ENCODE measurements around the gene DOCK10. TPM values are rescaled to one million over a fixed set of nuclear protein-coding genes. Genes with fewer than 3 reads are reported as not detected.

Gene DOCK10
- total RNA-seq, 1 donor from 2014 or later = 205 TPM

DNA sequence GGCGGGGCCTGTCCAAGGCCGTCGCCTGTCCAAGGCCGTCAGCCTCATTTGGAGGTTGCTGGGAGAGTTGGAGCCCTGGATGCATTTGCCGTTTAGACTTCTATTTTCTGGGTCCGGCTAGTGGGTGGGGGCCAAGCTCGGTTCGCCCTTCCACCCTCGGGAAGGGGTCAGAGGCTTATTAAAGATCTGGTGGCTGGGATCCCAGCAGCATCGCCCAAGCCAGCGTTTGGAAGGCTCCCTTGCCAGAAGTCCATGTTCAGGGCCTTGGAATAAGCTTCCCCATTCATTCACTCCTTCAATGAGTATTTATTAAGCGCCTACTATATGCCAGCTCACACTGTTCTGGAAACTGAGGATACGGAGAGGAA, 516 bp upstream of the DOCK10 start:
- intact Hi-C loops (cut with micrococcal nuclease) = loop anchor here (5.0 to 10.0 kb wide), 3 partner anchors 455 to 1795 kb away; partner anchors contain the start of genes CUL3, IRS1 and RHBDD1

DNA sequence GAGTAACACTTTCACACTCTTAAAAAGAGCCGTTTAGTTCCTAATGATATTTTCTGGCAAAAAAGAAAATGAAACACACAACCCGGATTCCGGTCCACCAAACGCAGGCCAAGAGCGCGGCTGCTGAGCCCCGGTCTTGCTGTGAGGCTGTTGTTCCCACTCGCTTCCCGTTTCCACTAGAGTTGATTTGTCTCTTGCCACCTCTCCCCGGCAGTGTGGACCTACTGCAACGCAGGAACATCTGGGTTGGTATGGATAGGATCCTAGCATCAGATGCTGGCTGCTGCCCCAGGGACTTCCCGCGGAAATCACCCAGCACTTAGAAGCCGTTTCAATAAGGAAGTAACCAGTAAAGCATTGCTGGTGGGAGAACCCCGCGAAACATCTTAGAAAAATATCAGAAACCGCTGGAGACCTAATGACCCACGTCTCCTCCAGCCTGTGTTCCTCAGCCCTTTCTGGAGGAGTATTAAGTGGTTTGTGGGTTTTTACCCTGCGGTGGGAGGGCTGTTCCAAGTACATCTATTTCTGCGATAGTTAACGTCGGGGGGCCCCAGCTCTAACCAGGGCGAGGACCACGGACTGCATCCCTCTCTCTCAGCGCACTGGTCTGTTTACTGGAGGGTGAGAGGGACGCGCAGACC, 939 bp downstream of the DOCK10 start:
- intact Hi-C loops (cut with micrococcal nuclease) = loop anchor here (1.0 to 10.0 kb wide), 10 partner anchors 11 to 1796 kb away; partner anchors contain the start of genes CUL3, IRS1 and RHBDD1

- intact Hi-C loops (cut with micrococcal nuclease) = loop anchor here (1.0 to 10.0 kb wide), 10 partner anchors 11 to 1796 kb away; partner anchors contain the start of genes CUL3, IRS1 and RHBDD1
These were observed 1.4 kb downstream of the DOCK10 start for GRCh38 chr2:225040856-225041206.

- intact Hi-C loops (cut with micrococcal nuclease) = loop anchor here (2.0 to 10.0 kb wide), 5 partner anchors 17 to 1797 kb away; partner anchors contain the start of genes CUL3, IRS1 and RHBDD1
These were observed 2.1 kb downstream of the DOCK10 start for GRCh38 chr2:225040142-225040541.

GRCh38 chr2:225038231-225038523, 4.1 kb downstream of the DOCK10 start:
- intact Hi-C loops (cut with micrococcal nuclease) = no loop called here

- intact Hi-C loops (cut with micrococcal nuclease) = no loop called here
These were observed 4.6 kb downstream of the DOCK10 start for GRCh38 chr2:225037415-225038230.

- intact Hi-C loops (cut with micrococcal nuclease) = no loop called here
These were observed 5.8 kb downstream of the DOCK10 start for GRCh38 chr2:225036431-225036830.

DNA sequence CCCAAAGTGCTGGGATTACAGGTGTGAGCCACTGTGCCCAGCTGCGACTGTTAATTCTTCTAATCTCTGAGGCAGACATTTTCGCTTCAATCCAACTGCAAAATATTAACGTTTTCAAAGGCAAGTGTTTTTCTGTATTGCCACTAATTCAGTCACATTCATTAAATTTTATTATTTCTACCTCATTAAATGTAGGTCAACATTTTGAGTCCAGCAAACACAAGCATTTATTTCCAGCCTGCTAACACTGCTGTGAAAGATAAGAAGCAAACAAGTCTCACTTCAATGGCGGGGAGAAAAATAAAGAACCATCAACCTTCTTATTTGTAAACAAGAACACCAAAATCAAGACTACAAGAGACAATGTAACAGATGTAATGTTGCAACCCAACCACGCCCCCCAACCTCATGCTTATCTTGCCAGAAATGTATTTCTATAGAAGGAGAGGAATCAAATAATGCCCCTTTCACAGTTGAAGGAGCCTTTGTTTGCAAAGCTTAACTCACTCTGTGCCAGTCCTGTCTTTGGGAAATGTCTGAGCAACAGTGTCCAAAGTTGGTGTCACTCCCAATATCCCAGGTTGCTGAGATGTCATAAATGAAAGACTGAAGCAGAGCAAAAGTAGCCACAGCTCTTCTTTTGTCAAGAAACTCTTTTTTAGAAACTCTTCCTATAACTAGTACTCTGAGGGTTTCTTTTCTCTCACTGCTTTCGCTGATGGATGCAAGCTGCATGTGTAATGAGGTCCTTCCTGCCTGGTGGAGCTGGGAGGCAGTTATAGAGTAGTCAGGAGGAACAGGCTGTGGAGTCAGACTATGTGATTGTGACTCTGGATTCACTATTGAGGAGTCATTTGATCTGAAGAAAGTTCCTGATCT, 8.6 kb downstream of the DOCK10 start:
- intact Hi-C loops (cut with micrococcal nuclease) = loop anchor here (5.0 kb wide), 1 partner anchor 34 kb away; no protein-coding TSS in a partner anchor

DNA sequence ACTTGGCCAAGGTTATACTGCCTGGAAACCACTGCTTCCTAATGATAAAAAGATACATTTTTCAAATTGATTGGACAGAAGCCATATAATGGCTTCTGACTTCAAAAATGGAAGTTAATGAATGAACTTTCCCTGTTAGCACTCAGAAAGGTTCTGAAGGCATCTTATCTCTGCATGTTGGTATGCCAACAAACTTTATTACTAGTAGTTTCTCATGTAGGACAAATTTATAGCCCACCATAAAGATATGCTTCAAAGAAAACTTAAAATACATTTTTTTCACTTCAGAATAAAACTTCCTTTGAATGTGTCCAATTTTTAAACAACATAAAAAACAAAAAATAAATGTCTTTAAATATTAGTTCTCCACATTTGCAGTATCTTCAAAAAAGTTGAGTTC, 10.0 kb downstream of the DOCK10 start:
- intact Hi-C loops (cut with micrococcal nuclease) = loop anchor here (5.0 kb wide), 1 partner anchor 35 kb away; no protein-coding TSS in a partner anchor

- intact Hi-C loops (cut with micrococcal nuclease) = loop anchor here (2.0 to 5.0 kb wide), 2 partner anchors 21 to 36 kb away; no protein-coding TSS in a partner anchor
These were observed 10.7 kb downstream of the DOCK10 start for GRCh38 chr2:225031599-225031998.

DNA sequence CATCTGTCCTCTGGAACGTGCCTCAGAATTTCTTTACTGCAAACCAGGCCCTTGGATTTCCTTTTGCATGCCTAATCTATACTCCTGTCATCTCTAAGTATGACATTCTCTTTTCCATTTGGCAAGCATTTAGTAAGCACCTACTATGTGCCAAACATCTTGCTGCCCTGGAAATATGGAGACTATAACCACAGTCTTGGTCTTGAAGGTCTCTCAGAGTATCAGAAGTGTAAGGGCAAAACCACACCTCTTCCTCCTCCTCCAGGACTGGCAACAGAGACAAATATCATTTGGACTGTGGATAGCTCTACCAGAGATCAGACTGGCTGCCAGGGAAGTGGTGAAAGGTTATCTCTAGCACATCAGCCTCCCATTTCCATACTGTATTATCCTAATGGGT, 11.4 kb downstream of the DOCK10 start:
- intact Hi-C loops (cut with micrococcal nuclease) = loop anchor here (1.0 to 5.0 kb wide), 3 partner anchors 10 to 36 kb away; no protein-coding TSS in a partner anchor

DNA sequence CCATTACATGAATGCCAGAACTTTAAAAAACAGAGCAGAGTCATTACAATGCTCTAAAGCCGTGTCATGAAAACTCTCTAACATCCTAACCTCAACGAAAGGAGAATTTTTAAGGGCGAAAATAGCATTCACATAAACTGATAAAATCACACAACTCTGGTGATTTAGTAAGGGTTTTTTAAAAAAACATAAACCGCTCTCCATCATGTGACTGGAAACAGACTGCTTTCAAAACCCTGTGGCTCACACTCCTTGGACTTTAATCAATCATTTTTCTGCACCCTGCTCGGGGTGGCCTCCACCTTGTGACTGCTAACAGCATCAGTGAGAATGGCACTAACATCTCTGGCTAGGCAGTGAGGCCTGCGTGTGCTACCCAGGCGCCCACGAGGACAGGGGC, 12.1 kb downstream of the DOCK10 start:
- intact Hi-C loops (cut with micrococcal nuclease) = loop anchor here (1.0 to 5.0 kb wide), 3 partner anchors 11 to 37 kb away; no protein-coding TSS in a partner anchor

DNA sequence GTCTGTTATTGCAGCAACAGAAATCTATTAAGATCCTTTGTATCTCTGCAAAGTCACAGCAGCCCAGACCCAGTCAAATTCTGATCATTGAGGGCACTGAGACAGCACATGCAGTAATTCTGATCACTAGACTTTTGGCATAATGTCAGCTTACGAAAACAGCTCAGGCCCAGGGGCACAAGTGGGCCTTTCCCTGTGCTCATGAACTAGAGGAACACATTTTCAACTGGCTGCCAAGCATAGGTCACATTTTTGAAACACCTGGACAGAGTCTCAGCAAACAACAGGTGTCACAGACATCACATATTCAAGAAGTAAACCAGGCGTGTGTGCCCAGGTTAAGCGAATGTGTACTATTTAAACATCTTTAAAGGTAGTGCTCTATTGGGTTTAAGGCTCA, 13.7 kb downstream of the DOCK10 start:
- intact Hi-C loops (cut with micrococcal nuclease) = no loop called here

- intact Hi-C loops (cut with micrococcal nuclease) = loop anchor here (2.0 kb wide), 1 partner anchor 16 kb away; no protein-coding TSS in a partner anchor
These were observed 15.1 kb downstream of the DOCK10 start for GRCh38 chr2:225027061-225027762.

DNA sequence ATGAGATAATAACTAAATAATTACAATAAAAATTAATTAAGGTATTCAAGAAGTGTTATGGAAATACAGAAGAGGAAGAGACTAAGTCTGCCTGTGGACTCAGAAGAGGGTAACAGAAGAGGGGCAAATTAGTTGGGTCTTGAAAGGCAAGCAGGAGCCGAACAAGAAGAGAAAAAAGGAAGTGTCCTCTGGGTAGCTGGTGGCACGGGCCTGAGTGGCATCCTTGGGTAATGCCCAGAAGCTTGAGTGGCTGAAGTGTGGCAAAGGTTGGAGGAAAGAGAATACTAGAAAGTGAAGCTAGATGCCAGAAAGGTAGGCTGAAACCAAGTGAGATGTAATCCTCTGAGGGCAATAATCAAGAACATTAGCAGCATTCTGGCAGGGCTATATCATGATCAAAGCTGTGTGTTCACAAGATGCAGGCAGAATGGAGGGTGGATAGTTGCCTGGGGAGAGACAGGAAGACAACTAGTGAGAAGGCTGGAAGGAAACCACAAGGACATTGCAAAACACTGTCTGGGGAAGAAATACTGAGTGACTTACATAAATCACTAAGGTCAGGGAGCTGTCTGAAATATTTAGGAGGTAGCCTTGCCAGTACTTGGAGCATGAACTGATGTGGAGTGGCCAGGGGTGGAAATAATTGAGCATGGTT, 16.2 kb downstream of the DOCK10 start:
- intact Hi-C loops (cut with micrococcal nuclease) = loop anchor here (2.0 kb wide), 1 partner anchor 15 kb away; no protein-coding TSS in a partner anchor

GRCh38 chr2:225022188-225022587, 20.1 kb downstream of the DOCK10 start:
- intact Hi-C loops (cut with micrococcal nuclease) = no loop called here

DNA sequence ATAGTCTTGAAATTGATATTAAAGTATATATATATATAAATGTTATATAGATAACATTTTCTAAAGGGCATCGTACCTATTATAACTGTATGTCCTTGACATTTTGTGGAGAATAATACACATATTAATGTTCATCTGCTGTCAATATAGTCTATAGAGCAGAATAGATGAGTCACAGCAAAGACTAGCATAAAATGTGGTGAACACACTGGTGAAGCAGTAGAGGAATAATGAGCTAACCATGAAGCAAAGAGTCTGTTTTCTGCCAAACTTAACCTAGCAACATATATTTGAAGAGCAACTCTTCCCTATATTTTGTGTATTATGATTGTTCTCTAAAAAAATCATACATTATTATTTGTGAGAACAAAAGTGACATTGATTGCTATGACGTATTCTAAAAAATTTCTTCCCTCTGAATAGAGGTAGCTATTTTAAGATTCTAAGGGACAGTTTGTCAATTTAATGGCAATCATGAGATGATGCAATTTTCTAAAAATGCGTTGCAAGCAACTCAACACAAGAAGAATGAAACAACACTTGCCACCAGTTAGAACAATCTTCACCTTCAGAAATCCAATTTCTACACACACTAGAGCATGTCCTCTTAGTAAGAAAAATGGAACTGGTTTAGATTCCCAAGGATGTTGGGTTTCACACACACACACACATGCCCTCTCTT, 22.0 kb downstream of the DOCK10 start:
- intact Hi-C loops (cut with micrococcal nuclease) = no loop called here

DNA sequence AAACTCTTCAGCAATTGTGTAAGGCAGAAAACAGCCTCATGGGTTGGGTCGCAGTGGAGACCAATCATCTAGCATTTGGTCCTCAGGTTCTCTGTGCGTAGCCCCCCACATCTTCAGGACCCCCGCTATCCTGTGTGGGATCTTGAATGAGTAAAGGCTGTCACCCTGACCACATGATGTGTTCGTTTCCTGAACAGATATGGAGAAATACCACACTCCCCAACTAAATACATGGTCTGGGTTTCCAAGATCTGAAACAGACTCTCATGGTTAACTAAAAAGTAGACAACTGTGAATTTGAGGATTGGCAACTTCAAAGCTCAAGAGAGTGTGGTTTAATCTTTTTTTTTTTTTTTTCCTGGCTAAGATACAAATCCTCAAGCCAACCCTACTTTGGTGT, 23.2 kb downstream of the DOCK10 start:
- intact Hi-C loops (cut with micrococcal nuclease) = no loop called here

- intact Hi-C loops (cut with micrococcal nuclease) = no loop called here
These were observed 24.6 kb downstream of the DOCK10 start for GRCh38 chr2:225017713-225018112.
